Activated CD8-positive, alpha-beta T cell treated with anti-CD3 and anti-CD28 coated beads for 36 hours (primary cell): Measurements from ENCODE around the gene ANAPC2. TPM values are rescaled to one million over a fixed set of nuclear protein-coding genes. Genes with fewer than 3 reads are reported as not detected.

ENCODE experiments used
- ATAC-seq: fragments of 200-7000 bp; cut with Tn5 transposase; one replicate; pipeline ENCODE4 v1.10.0; 2021; ENCODE audit warnings: mild to moderate bottlenecking, moderate library complexity
- CTCF ChIA-PET: fragments of 350-600 bp; sonication (Branson Sonifier 250); formaldehyde crosslinking; loops from one replicate; lab custom pipeline; 2021; ENCODE audit warnings: antibody characterized with exemption; lab: Charles Lee
- POLR2A ChIA-PET: fragments of 350-600 bp; sonication (Branson Sonifier 250); formaldehyde crosslinking; loops from one replicate; lab custom pipeline; 2021; ENCODE audit warnings: antibody characterized with exemption; lab: Charles Lee
- DNase-seq: peaks from one replicate; pipeline ENCODE4 v3.0.0-alpha.2; 2020
- H3K27ac Mint-ChIP-seq: one replicate; pipeline ENCODE4 v1.8.0; 2021; ENCODE audit warnings: mild to moderate bottlenecking, mixed read lengths
- H3K27me3 Mint-ChIP-seq: one replicate; pipeline ENCODE4 v1.8.0; 2021; ENCODE audit warnings: mixed read lengths
- H3K36me3 Mint-ChIP-seq: one replicate; pipeline ENCODE4 v1.8.0; 2021; ENCODE audit warnings: low read depth, mixed read lengths
- H3K4me1 Mint-ChIP-seq: one replicate; pipeline ENCODE4 v1.8.0; 2021; ENCODE audit warnings: low read depth, mixed read lengths
- H3K4me3 Mint-ChIP-seq: one replicate; pipeline ENCODE4 v1.8.0; 2021; ENCODE audit warnings: mild to moderate bottlenecking, moderate library complexity, mixed read lengths
- H3K9me3 Mint-ChIP-seq: one replicate; pipeline ENCODE4 v1.8.0; 2021; ENCODE audit warnings: mixed read lengths
- CTCF ChIP-seq: fragments of 200-600 bp; IDR thresholded peaks from one replicate; pipeline ENCODE4 v1.8.0; 2022; ENCODE audit warnings: antibody characterized with exemption, mild to moderate bottlenecking
- intact Hi-C: fragments of 100-400 bp; cut with micrococcal nuclease; formaldehyde crosslinking; loops from one replicate; pipeline ENCODE4 v1.10.0; 2022
- microRNA-seq: library from miRNA; unstranded; fragments of <30 nt; microRNA quantifications from one replicate; pipeline ENCODE4 v1.2.0, GENCODE V29; 2022; ENCODE audit warnings: borderline microRNAs expressed, borderline replicate concordance
- total RNA-seq, 2 experiments: library from RNA; stranded (reverse); gene quantifications; one replicate each; pipeline ENCODE4 v1.2.3, GENCODE V29; 2021

ANAPC2 gene
- total RNA-seq, 2 experiments from 2014 or later = 38.6 to 39.6 TPM

GRCh38 chr9:137127301-137128157, 60.8 kb downstream of the ANAPC2 start:
- ChIA-PET POLR2A (interaction anchor here (0.6 to 1.5 kb wide), 7 partner anchors 10 to 654 kb away, joined by 3 to 5 read pairs (median 4); partner anchors contain the start of genes RNF208 and TUBB4B), CTCF (interaction anchor here (0.6 to 2.5 kb wide), 10 partner anchors 9 to 486 kb away, joined by 3 to 14 read pairs (median 4); partner anchors contain the start of genes CYSRT1, DPP7 and TPRN)
- ATAC-seq = no peak
- Mint-ChIP-seq H3K27me3 (no peaks in the 10 kb centered on the region), H3K4me1 (peaks cover 20% of the 10 kb centered on the region), H3K4me3 (peak overlapping the region; percentile 87), H3K9me3 (no peaks in the 10 kb centered on the region), H3K27ac (peak overlapping the region; percentile 90), H3K36me3 (peaks cover 2% of the 10 kb centered on the region)
- DNase-seq = peak; percentile 52
- no peak for TF ChIP-seq CTCF
- intact Hi-C loops = loop anchor here (10.0 kb wide), 1 partner anchor 47 kb away; the partner anchor contains the start of genes LRRC26 and TMEM210

- DNase-seq = no peak
- TF ChIP-seq CTCF = no peak
These were observed 61.6 kb downstream of the ANAPC2 start for GRCh38 chr9:137126786-137127185.

More at GRCh38 chr9:137126786-137127185, 61.6 kb downstream of the ANAPC2 start:
- Mint-ChIP-seq H3K36me3 (peaks cover 2% of the 10 kb centered on the region), H3K27me3 (no peaks in the 10 kb centered on the region), H3K4me3 (peak overlapping the region; percentile 87), H3K9me3 (no peaks in the 10 kb centered on the region), H3K4me1 (peaks cover 20% of the 10 kb centered on the region), H3K27ac (peak overlapping the region; percentile 90)
- ATAC-seq = no peak
- POLR2A ChIA-PET = interaction anchor here (1.2 to 1.5 kb wide), 5 partner anchors 11 to 114 kb away, joined by 3 to 5 read pairs (median 4); partner anchors contain the start of genes RNF208 and TUBB4B
- CTCF ChIA-PET = interaction anchor here (0.6 to 2.5 kb wide), 8 partner anchors 12 to 284 kb away, joined by 3 to 14 read pairs (median 4); partner anchors contain the start of genes AJM1, CYSRT1, DPP7 and TPRN
- intact Hi-C loops = loop anchor here (10.0 kb wide), 1 partner anchor 48 kb away; the partner anchor contains the start of genes LRRC26 and TMEM210

Small RNA genes within 50 kb of the gene (microRNA-seq; reads per million reads assigned to microRNA genes)
- not detected for gene MIR3621

Other genes with a start within 250 kb of the ANAPC2 start
- gene FBXW5, start 243.8 kb downstream of the ANAPC2 start, total RNA-seq = 10 to 100 TPM; 53.4 to 54.0 TPM
- gene C8G, start 243.3 kb downstream of the ANAPC2 start, total RNA-seq = under 1 TPM in 1 of 2 experiments, not detected in 1; 0.83 TPM
- gene LCN12, start 236.3 kb downstream of the ANAPC2 start, total RNA-seq = 1 to 10 TPM; 1.3 to 2.1 TPM
- gene PTGDS, start 211.1 kb downstream of the ANAPC2 start, total RNA-seq = not detected
- gene LCNL1, start 205.6 kb downstream of the ANAPC2 start, total RNA-seq = not detected
- gene PAXX, start 196.1 kb downstream of the ANAPC2 start, total RNA-seq = 10 to 100 TPM; 60.5 to 61.8 TPM
- gene CLIC3, start 192.0 kb downstream of the ANAPC2 start, total RNA-seq = not detected
- gene ABCA2, start 160.3 kb downstream of the ANAPC2 start, total RNA-seq = 10 to 100 TPM; 11.8 to 16.2 TPM
- under 1 TPM in 1 of 2 experiments, not detected in 1; 0.09 TPM for gene FUT7, start 156.5 kb downstream of the ANAPC2 start, total RNA-seq
- 10 to 100 TPM; 18.2 to 21.2 TPM for gene NPDC1, start 142.4 kb downstream of the ANAPC2 start, total RNA-seq
- not detected for gene ENTPD2, start 134.5 kb downstream of the ANAPC2 start, total RNA-seq
- 10 to 100 TPM; 13.5 to 13.7 TPM for gene SAPCD2, start 118.0 kb downstream of the ANAPC2 start, total RNA-seq
- gene UAP1L1, start 111.0 kb downstream of the ANAPC2 start, total RNA-seq = 10 to 100 TPM; 49.8 to 50.1 TPM
- gene MAN1B1, start 101.6 kb downstream of the ANAPC2 start, total RNA-seq = 10 to 100 TPM; 31.1 to 33.2 TPM
- 100 to 1,000 TPM; 222 to 227 TPM for gene DPP7, start 73.8 kb downstream of the ANAPC2 start, total RNA-seq
- gene GRIN1, start 49.4 kb downstream of the ANAPC2 start, total RNA-seq = not detected
- gene LRRC26, start 18.5 kb downstream of the ANAPC2 start, total RNA-seq = not detected
- not detected for gene TMEM210, start 16.5 kb downstream of the ANAPC2 start, total RNA-seq
- 10 to 100 TPM; 53.3 to 58.4 TPM for gene SSNA1, start 116 bp upstream of the ANAPC2 start, total RNA-seq
- 1 to 10 TPM; 5.7 to 6.6 TPM for gene TPRN, start 12.2 kb upstream of the ANAPC2 start, total RNA-seq
- gene TMEM203, start 17.1 kb upstream of the ANAPC2 start, total RNA-seq = 10 to 100 TPM; 29.4 to 29.9 TPM
- gene NDOR1, start 17.1 kb upstream of the ANAPC2 start, total RNA-seq = 10 to 100 TPM; 29.5 to 30.7 TPM
- gene RNF208, start 33.7 kb upstream of the ANAPC2 start, total RNA-seq = 10 to 100 TPM in 1 of 2 experiments, 1 to 10 TPM in 1; 8.0 to 10.4 TPM
- gene CYSRT1, start 36.6 kb upstream of the ANAPC2 start, total RNA-seq = under 1 TPM in 1 of 2 experiments, not detected in 1; 0.34 TPM
- gene RNF224, start 38.9 kb upstream of the ANAPC2 start, total RNA-seq = not detected
- not detected for gene SLC34A3, start 42.3 kb upstream of the ANAPC2 start, total RNA-seq
- gene TUBB4B, start 52.7 kb upstream of the ANAPC2 start, total RNA-seq = 100 to 1,000 TPM; 228 to 230 TPM
- gene STPG3, start 62.7 kb upstream of the ANAPC2 start, total RNA-seq = not detected
- 10 to 100 TPM; 50.9 to 54.3 TPM for gene NELFB, start 66.8 kb upstream of the ANAPC2 start, total RNA-seq
- 1 to 10 TPM; 2.9 to 3.0 TPM for gene TOR4A, start 89.2 kb upstream of the ANAPC2 start, total RNA-seq
- gene NRARP, start 113.7 kb upstream of the ANAPC2 start, total RNA-seq = 1 to 10 TPM; 3.3 to 4.4 TPM
- gene EXD3, start 234.6 kb upstream of the ANAPC2 start, total RNA-seq = 1 to 10 TPM; 8.1 to 9.0 TPM
- gene NOXA1, start 234.8 kb upstream of the ANAPC2 start, total RNA-seq = under 1 TPM; 0.72 to 0.95 TPM